Measurements from ENCODE around the gene FXN. TPM values are rescaled to one million over a fixed set of nuclear protein-coding genes. Genes with fewer than 3 reads are reported as not detected.
A peak's percentile ranks its signal among the peaks of the same experiment; 100 is the strongest.
"Not testable (repeated sequence)": the region's sequence is repeated elsewhere in the genome, so short reads cannot be mapped to it uniquely, and the experiment has no call there.

FXN gene
- total RNA-seq, 1 donor from 2014 or later = 45.4 TPM

DNA sequence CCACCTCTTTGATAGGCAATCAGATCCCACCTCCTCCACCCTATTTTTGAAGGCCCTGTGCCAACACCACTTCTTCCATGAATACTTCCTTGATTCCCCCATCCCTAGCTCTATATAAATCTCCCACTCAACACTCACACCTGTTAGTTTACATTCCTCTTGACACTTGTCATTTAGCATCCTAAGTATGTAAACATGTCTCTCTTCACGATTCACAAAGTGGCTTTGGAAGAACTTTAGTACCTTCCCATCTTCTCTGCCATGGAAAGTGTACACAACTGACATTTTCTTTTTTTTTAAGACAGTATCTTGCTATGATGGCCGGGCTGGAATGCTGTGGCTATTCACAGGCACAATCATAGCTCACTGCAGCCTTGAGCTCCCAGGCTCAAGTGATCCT, 1.5 kb upstream of the FXN start:
- Mint-ChIP-seq H3K4me1 (peaks cover 28% of the 10 kb centered on the region), H3K27me3 (no peaks in the 10 kb centered on the region), H3K27ac (no peak overlapping the region), H3K9me3 (no peaks in the 10 kb centered on the region), H3K36me3 (ENCODE audit: low read depth) (peaks cover 8% of the 10 kb centered on the region), H3K4me3 (no peak overlapping the region)
- no peak for DNase-seq
- intact Hi-C loops (cut with micrococcal nuclease) = loop anchor here (2.0 kb wide), 1 partner anchor 159 kb away; no protein-coding TSS in a partner anchor

DNA sequence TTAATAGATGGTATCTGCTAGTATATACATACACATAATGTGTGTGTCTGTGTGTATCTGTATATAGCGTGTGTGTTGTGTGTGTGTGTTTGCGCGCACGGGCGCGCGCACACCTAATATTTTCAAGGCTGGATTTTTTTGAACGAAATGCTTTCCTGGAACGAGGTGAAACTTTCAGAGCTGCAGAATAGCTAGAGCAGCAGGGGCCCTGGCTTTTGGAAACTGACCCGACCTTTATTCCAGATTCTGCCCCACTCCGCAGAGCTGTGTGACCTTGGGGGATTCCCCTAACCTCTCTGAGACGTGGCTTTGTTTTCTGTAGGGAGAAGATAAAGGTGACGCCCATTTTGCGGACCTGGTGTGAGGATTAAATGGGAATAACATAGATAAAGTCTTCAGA, 757 bp downstream of the FXN start:
- peak; percentile 75 for DNase-seq
- H3K9me3 Mint-ChIP-seq = no peaks in the 10 kb centered on the region
- intact Hi-C loops (cut with micrococcal nuclease) = loop anchor here (2.0 to 5.0 kb wide), 3 partner anchors 18 to 141 kb away; no protein-coding TSS in a partner anchor
- peaks cover 13% of the 10 kb centered on the region for H3K4me1 Mint-ChIP-seq
- no peaks in the 10 kb centered on the region for H3K27me3 Mint-ChIP-seq
- H3K36me3 Mint-ChIP-seq (ENCODE audit: low read depth) = peaks cover 10% of the 10 kb centered on the region
- H3K4me3 Mint-ChIP-seq = peak overlapping the region; percentile 98
- H3K27ac Mint-ChIP-seq = peak overlapping the region; percentile 93

DNA sequence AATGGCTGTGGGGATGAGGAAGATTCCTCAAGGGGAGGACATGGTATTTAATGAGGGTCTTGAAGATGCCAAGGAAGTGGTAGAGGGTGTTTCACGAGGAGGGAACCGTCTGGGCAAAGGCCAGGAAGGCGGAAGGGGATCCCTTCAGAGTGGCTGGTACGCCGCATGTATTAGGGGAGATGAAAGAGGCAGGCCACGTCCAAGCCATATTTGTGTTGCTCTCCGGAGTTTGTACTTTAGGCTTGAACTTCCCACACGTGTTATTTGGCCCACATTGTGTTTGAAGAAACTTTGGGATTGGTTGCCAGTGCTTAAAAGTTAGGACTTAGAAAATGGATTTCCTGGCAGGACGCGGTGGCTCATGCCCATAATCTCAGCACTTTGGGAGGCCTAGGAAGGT, 1.2 kb downstream of the FXN start:
- peak overlapping the region; percentile 98 for H3K4me3 Mint-ChIP-seq
- intact Hi-C loops (cut with micrococcal nuclease) = loop anchor here (2.0 to 5.0 kb wide), 3 partner anchors 18 to 141 kb away; no protein-coding TSS in a partner anchor
- no peak for DNase-seq
- peaks cover 10% of the 10 kb centered on the region for H3K36me3 Mint-ChIP-seq (ENCODE audit: low read depth)
- peaks cover 13% of the 10 kb centered on the region for H3K4me1 Mint-ChIP-seq
- H3K27ac Mint-ChIP-seq = peak overlapping the region; percentile 93
- H3K9me3 Mint-ChIP-seq = no peaks in the 10 kb centered on the region
- H3K27me3 Mint-ChIP-seq = no peaks in the 10 kb centered on the region

DNA sequence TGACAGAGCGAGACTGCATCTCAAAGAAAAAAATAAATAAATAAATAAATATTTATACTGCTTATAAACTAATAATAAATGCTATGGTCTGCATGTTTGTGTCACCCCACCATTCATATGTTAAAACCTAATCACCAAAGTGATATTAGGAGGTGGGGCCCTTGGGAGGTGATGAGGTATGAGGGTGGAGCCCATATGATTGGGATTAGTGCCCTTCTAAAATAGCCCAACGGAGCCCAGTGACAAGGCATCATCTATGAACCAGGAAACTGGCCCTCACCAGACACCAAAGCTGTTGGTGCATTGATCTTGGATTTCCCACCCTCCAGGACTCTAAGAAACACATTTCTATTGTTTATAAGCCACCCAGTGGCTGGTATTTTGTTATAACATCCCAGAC, 5.1 kb downstream of the FXN start:
- peaks cover 14% of the 10 kb centered on the region for H3K36me3 Mint-ChIP-seq (ENCODE audit: low read depth)
- peaks cover 26% of the 10 kb centered on the region for H3K4me1 Mint-ChIP-seq
- intact Hi-C loops (cut with micrococcal nuclease) = no loop called here
- no peaks in the 10 kb centered on the region for H3K9me3 Mint-ChIP-seq
- H3K4me3 Mint-ChIP-seq = no peak overlapping the region
- no peak for DNase-seq
- no peak overlapping the region for H3K27ac Mint-ChIP-seq
- no peaks in the 10 kb centered on the region for H3K27me3 Mint-ChIP-seq

DNA sequence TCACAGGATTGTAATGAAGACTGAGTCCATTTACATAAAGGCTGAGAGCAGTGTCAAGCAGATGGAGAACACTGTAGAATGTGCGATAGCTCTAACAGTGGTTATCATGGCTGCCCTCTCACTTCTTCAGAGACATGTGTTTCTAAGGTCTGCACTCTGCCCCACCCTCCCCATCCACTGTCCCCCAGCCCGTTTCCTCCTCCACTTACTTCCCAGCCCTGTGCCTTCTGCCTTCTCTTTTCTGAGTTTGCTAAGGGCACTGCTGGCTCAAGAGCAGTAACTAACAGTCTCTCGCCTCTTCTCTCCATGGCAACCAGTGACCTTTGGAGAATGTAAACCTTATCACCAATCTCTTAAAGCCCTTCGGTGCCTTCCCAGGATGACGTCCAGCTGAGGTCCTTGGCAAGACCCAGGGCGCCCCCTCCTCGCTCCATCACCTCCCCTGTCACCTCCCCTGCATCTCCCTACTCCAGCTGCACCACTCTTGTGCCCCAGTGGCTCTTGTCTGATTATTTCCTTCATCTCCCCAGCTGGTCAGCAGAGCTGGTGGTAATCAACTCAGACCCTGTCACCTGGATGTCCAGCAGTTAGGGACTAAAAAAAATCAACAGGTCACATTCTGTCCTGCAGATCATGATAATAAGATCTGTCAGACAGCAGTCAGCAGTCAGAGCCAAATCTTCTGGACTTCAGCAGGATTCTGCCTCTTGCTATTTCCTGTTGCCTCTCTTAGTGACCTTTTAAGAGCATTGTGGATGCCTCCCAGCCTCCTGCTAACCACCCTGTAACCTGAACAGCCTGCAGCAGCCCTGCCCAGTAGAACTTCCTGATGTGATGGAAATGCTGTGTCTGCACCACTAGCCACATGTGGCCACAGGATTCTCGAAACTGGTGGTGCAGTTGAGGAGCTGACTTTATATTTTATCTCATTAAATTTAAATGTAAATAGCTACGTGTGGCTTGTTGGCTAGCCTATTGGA, 9.0 kb downstream of the FXN start:
- intact Hi-C loops (cut with micrococcal nuclease) = no loop called here
- Mint-ChIP-seq H3K36me3 (ENCODE audit: low read depth) (peaks cover 25% of the 10 kb centered on the region), H3K9me3 (no peaks in the 10 kb centered on the region), H3K4me3 (peak overlapping the region; percentile 29), H3K27ac (peak overlapping the region; percentile 22), H3K27me3 (no peaks in the 10 kb centered on the region), H3K4me1 (peaks cover 26% of the 10 kb centered on the region)
- DNase-seq = peak; percentile 72

DNA sequence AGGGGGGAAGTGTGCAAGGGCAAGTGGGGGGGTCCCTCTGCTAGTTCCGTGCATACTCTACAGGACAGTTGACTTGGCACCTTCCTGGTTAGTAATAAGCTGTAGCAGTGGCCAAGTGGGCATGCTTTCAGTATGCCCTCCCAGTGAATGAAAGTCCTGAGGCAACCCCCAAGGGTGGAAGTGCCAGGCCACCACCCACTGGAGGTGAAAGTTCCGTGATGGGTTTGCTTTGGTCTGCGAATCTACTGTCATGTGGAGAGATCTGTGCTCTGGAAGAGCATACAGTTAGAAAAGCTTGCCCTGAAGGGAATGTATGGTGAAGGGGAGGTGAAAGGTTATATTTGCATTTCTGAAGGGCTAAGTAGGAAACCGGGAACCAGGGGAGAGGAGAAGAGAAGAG, 10.3 kb downstream of the FXN start:
- Mint-ChIP-seq H3K27ac (no peak overlapping the region), H3K36me3 (ENCODE audit: low read depth) (peaks cover 27% of the 10 kb centered on the region), H3K9me3 (no peaks in the 10 kb centered on the region), H3K4me3 (no peak overlapping the region), H3K27me3 (no peaks in the 10 kb centered on the region), H3K4me1 (peaks cover 28% of the 10 kb centered on the region)
- intact Hi-C loops (cut with micrococcal nuclease) = no loop called here
- DNase-seq = no peak

DNA sequence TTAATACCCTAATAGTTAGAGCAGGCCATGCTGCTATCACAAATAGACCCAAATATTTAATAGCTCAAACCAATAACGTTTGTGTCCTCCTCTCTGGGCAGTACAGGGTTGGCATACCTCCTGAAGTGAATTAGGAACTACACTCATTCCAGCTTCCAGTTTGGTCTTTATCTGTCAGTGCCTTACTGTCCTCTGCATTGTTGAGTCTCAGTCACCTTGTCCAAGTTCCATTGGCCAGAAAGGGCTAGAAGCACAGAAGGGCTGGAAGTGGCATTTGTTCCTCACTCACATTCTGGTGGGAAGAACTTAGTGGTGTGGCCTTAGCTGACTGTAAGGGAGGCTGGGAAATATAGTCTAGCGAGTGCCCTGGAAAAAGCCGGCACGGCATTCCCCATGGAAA, 11.2 kb downstream of the FXN start:
- peaks cover 26% of the 10 kb centered on the region for H3K4me1 Mint-ChIP-seq
- H3K36me3 Mint-ChIP-seq (ENCODE audit: low read depth) = peaks cover 27% of the 10 kb centered on the region
- H3K27me3 Mint-ChIP-seq = no peaks in the 10 kb centered on the region
- H3K9me3 Mint-ChIP-seq = no peaks in the 10 kb centered on the region
- H3K27ac Mint-ChIP-seq = no peak overlapping the region
- H3K4me3 Mint-ChIP-seq = no peak overlapping the region
- DNase-seq = no peak
- intact Hi-C loops (cut with micrococcal nuclease) = no loop called here

DNA sequence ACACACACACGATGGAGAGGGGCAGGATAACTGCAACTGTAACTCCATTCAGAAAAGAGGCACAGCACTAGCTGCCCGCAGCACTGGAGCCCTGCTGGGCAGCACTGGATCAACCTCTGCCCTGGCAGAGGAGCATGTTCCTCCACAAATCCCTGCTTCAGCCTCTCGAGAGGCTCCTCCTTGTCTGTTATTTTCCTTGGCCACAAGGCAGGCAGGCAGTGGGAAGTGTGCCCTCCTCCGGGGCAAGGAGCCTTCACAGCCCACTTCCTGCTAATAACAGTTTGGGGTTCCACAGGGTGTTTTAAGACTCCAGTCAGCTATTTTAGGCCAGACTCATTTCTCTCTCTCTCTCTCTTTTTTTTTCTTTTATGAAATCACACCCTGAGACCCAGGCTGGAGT, 11.8 kb downstream of the FXN start:
- Mint-ChIP-seq H3K4me1 (peaks cover 26% of the 10 kb centered on the region), H3K36me3 (ENCODE audit: low read depth) (peaks cover 25% of the 10 kb centered on the region), H3K9me3 (no peaks in the 10 kb centered on the region), H3K27ac (no peak overlapping the region), H3K27me3 (no peaks in the 10 kb centered on the region), H3K4me3 (no peak overlapping the region)
- intact Hi-C loops (cut with micrococcal nuclease) = no loop called here
- DNase-seq = no peak

DNA sequence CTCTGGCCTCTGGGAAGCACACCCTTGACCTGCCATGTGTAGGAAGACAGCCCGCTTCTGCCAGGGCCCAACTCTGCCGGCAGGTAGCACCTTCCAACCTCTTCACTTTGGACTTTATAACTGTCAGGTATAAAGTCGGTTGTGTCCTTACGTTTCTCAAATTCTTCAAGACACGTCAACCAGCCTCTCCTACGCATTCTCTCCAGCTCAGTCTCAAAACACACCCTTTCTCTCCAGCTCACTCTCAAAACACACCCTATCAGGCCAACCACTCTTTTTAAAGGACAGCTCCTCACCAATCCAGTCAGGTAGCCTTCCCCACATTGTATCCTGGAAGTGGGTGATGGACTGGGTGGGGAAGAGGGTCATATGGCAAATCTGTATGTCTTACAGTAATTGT, 13.5 kb downstream of the FXN start:
- Mint-ChIP-seq H3K4me1 (peaks cover 19% of the 10 kb centered on the region), H3K4me3 (no peak overlapping the region), H3K27ac (no peak overlapping the region), H3K27me3 (no peaks in the 10 kb centered on the region), H3K9me3 (no peaks in the 10 kb centered on the region), H3K36me3 (ENCODE audit: low read depth) (peaks cover 29% of the 10 kb centered on the region)
- DNase-seq = no peak
- intact Hi-C loops (cut with micrococcal nuclease) = no loop called here

DNA sequence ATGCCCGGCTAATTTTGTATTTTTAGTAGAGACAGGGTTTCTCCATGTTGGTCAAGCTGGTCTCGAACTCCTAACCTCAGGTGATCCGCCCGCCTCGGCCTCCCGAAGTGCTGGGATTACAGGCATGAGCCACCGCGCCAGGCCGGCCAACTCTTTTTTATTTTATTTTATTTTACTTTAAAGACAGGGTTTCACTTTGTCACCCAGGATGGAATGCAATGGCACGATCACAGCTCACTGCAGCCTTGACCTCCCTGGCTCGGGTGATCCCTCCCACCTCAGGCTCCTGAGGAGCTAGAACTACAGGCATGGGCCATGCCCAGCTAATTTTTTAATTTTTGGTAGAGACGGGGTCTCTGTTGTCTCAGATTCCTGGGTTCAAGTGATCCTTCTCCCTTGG, 15.4 kb downstream of the FXN start:
- DNase-seq; H3K4me1 Mint-ChIP-seq; H3K27me3 Mint-ChIP-seq; intact Hi-C loops (cut with micrococcal nuclease); H3K9me3 Mint-ChIP-seq; H3K27ac Mint-ChIP-seq; H3K4me3 Mint-ChIP-seq: not testable (repeated sequence)
- H3K36me3 Mint-ChIP-seq (ENCODE audit: low read depth) = peaks cover 32% of the 10 kb centered on the region

DNA sequence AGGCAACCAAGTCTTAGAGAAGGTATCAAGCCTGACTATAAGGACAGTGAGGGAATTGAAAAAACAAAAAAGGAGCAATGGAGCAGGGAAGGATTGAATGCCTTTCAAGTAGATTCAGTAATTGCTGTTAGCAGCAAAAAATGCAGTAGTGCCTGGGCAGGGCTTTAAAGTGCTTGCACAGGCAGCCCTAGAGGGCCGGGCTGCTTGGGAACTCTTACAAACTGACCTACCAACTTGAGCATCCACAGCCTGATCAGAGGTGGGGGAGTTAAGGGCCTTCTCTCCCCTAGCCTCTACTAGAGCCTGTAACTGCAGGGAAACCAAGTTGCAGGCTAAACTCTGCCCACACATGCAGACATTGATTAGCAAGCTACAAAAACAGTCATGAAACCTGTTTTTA, 19.4 kb downstream of the FXN start:
- Mint-ChIP-seq H3K36me3 (ENCODE audit: low read depth) (peaks cover 30% of the 10 kb centered on the region), H3K4me3 (no peak overlapping the region)

DNA sequence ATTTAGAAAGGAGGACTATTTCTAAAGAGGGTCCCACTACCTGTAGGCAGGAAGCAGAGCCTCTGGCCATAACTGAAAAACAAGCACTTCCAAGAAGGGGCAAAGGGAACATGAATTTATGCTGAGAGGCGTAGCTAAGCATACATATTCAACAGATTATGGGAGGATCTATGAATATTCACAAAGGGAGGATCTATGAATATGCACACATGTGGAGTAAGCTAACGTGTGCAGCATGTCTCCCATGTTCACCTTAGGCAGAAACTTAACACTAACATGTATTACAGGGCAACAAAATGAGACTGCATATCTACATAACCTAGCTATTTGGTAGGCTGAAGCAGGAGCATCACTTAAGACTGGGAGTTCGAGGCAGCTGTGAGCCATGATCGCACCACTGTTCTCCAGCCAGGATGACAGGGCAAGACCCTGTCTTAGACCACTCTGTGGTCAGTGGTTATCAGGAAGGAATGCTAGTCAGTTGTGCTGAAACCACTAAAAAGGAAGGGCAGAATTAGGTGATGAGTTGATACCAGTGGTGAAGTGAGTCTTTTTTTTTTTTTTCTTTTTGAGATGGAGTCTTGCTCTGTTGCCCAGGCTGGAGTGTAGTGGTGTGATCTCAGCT, 20.8 kb downstream of the FXN start:
- Mint-ChIP-seq H3K27me3 (no peaks in the 10 kb centered on the region), H3K4me3 (no peak overlapping the region), H3K27ac (no peak overlapping the region), H3K36me3 (ENCODE audit: low read depth) (peaks cover 35% of the 10 kb centered on the region), H3K9me3 (no peaks in the 10 kb centered on the region), H3K4me1 (peaks cover 19% of the 10 kb centered on the region)
- intact Hi-C loops (cut with micrococcal nuclease) = no loop called here
- DNase-seq = no peak

More for the DNA sequence above, 19.4 kb downstream of the FXN start:
- Mint-ChIP-seq H3K9me3 (no peaks in the 10 kb centered on the region), H3K4me1 (peaks cover 11% of the 10 kb centered on the region), H3K27ac (no peak overlapping the region), H3K27me3 (no peaks in the 10 kb centered on the region)
- intact Hi-C loops (cut with micrococcal nuclease) = loop anchor here (1.0 to 2.0 kb wide), 2 partner anchors 18 to 138 kb away; no protein-coding TSS in a partner anchor
- no peak for DNase-seq

DNA sequence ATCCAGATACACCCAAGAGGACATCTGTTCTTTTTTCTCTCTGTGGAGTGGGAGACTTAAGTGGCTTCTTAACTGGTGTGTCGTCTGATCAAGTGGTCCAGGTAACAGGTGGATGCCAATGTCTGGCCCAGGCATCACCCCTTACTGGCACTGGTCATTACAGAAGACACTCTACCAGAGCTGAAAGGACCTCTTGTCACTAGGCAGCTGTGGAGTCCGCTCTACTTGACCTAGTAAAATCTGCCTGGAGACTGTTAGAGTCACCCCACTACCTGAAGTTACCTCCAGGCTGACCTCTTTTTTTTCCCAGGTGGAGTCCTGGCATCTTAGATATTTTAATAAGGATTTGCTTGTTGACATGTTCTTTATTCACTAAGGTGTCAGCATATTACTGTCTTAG, 22.5 kb downstream of the FXN start:
- intact Hi-C loops (cut with micrococcal nuclease) = no loop called here
- no peak overlapping the region for H3K27ac Mint-ChIP-seq
- H3K36me3 Mint-ChIP-seq (ENCODE audit: low read depth) = peaks cover 36% of the 10 kb centered on the region
- DNase-seq = no peak
- H3K4me3 Mint-ChIP-seq = no peak overlapping the region
- no peaks in the 10 kb centered on the region for H3K9me3 Mint-ChIP-seq
- peaks cover 19% of the 10 kb centered on the region for H3K4me1 Mint-ChIP-seq
- no peaks in the 10 kb centered on the region for H3K27me3 Mint-ChIP-seq

DNA sequence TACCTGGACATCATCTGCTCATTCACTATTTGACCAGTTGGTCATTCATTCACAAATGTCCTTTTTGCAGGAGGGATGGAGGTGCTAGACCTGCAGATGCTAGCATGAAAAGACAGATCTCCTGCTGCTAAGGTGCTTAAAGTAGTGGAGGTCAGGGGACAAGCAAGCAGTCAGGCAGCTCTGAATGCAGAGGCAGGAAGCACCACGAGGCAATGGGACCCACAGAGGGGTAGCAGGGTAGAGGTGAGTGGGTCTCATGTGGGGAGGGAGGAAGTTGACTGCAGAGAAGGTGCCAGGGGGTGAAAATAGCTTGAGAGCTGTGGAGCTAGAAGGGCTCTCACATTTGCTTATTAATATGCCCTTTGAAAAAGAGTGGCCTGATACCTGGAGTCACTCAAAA, 25.2 kb downstream of the FXN start:
- intact Hi-C loops (cut with micrococcal nuclease) = no loop called here
- Mint-ChIP-seq H3K27me3 (no peaks in the 10 kb centered on the region), H3K36me3 (ENCODE audit: low read depth) (peaks cover 36% of the 10 kb centered on the region), H3K9me3 (no peaks in the 10 kb centered on the region), H3K4me3 (no peak overlapping the region), H3K4me1 (peaks cover 19% of the 10 kb centered on the region), H3K27ac (peak overlapping the region; percentile 34)
- DNase-seq = no peak

Measured in activated CD4-positive, alpha-beta T cell treated with anti-CD3 and anti-CD28 coated beads, Interleukin-2, amount 10 ng/mL, durations not matched to agents 24 days and 14 days (primary cell).